Mucosa of rectum (tissue), 2 donors: ENCODE results near the gene SBK3.

Experiments used
- H3K27ac ChIP-seq, 2 donors: one replicate each; pipeline ENCODE4 v1.7.0; 2013; ENCODE audit warnings: inconsistent platforms in 2 of 2, low read depth in 2 of 2, low read length in 2 of 2
- H3K27me3 ChIP-seq, 2 donors: one replicate each; pipeline ENCODE4 v1.7.0; 2013; ENCODE audit warnings: low read length in 2 of 2; ENCODE audit not compliant: control insufficient read depth in 2 of 2, insufficient read depth in 2 of 2
- H3K36me3 ChIP-seq, 2 donors: one replicate each; pipeline ENCODE4 v1.7.0; 2013; ENCODE audit warnings: low read length in 2 of 2; ENCODE audit not compliant: control insufficient read depth in 2 of 2, insufficient read depth in 2 of 2
- H3K4me1 ChIP-seq, 2 donors: one replicate each; pipeline ENCODE4 v1.7.0; 2013; ENCODE audit warnings: low read length in 2 of 2, mild to moderate bottlenecking in 1 of 2; ENCODE audit not compliant: control insufficient read depth in 2 of 2, insufficient read depth in 2 of 2
- H3K4me3 ChIP-seq, 2 donors: one replicate each; pipeline ENCODE4 v1.7.0; 2013; ENCODE audit warnings: low read length in 2 of 2
- H3K9ac ChIP-seq, 2 donors: one replicate each; pipeline ENCODE4 v1.7.0; 2013; ENCODE audit warnings: low read length in 2 of 2, low read depth in 1 of 2, mild to moderate bottlenecking in 1 of 2
- H3K9me3 ChIP-seq, 2 donors: one replicate each; pipeline ENCODE4 v1.7.0; 2013; ENCODE audit warnings: low read length in 2 of 2; ENCODE audit not compliant: control insufficient read depth in 2 of 2
- donor health status: healthy.
- donor health status: Normal muscosa, but diverticular disease.

Gene SBK3

GRCh38 chr19:55545443-55545842, at the start of gene SBK3:
Gene SBK3, minus strand, starts transcription at chr19:55545543. Its CDS starts 0 bp downstream, at chr19:55545543.
- H3K4me1 ChIP-seq, result peaks cover 5 to 11% of the 10 kb centered on the region in 2 donors
- peak within 1 kb of the TSS in 1 of 2 donors; percentile 7 for H3K27ac ChIP-seq
- H3K36me3 ChIP-seq, result no peaks in the 10 kb centered on the region
- H3K27me3 ChIP-seq, result peaks cover 0 to 3% of the 10 kb centered on the region in 2 donors
- no peak within 1 kb of the TSS for H3K9ac ChIP-seq
- no peaks in the 10 kb centered on the region for H3K9me3 ChIP-seq
- H3K4me3 ChIP-seq, result no peak within 1 kb of the TSS

DNA sequence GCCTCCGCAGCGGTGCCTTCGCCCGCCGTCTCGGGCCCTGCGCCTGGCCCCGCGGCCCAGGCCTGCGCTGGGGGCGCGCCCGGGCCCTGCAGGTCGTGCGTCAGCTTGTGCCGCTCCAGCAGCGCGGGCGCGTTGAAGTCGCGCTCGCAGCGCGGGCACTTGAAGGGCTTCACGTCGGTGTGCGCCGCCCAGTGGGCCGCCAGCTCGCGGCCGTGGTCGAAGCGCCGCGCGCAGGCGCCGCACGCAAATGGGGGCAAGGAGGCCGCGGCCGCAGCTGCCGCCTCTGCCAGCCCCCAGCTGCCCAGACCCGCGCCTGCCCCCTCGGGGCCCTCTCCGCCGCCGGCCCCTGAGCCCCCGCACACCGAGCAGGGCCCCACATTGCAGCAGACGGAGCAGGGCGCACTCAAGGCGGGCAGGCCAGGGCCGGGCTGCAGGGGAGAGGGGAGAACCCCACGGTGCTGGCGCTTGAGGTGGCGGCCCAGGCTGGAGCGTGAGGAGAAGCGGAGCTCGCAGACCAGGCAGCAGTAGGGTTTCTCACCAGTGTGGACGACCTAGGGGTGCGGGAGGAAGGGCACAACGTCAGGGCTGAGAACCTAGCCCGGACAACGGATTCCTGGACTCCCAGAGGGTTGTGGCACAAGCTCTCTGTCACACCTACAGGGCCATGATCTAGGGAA, 47.9 kb upstream of the SBK3 start:
- no peak overlapping the region for H3K27ac ChIP-seq
- no peaks in the 10 kb centered on the region for H3K27me3 ChIP-seq
- peaks cover 11 to 16% of the 10 kb centered on the region in 2 donors for H3K36me3 ChIP-seq
- H3K9me3 ChIP-seq, result no peaks in the 10 kb centered on the region
- no peaks in the 10 kb centered on the region for H3K4me1 ChIP-seq
- H3K9ac ChIP-seq, result no peak overlapping the region
- H3K4me3 ChIP-seq, result no peak overlapping the region

DNA sequence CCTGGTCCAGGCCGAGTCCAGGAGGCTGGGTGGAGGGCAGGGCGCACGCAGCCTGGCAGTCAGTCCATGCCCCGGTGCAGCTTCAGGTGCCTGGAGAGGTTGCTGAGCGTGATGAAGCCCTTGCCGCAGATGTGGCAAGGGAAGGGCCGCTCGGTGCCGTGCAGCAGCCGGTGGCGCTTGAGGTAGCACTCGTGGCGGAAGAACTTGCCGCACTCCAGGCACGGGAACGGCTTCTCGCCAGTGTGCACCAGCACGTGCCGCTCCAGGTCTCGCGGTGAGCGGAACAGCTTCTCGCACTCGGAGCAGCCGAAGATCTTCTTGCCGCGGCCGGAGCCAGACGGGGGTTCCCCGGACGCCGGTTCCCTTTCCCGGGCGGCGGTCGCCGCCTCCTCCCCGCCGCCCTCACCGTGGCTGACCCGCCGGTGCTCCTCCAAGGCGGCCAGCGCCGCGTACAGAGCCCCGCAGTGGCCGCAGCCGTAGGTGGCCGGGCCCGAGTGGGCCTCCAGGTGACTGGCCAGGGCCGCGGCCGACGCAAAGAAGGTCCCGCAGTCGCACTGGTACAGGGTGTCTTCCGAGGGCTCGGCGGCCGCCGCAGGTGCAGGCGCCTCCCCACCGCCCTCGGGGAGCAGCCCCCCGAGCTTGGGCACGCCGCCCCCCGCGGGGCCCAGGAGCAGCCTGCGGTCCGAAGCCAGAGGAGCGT, 47.2 kb upstream of the SBK3 start:
- Histone ChIP-seq H3K9me3 (no peaks in the 10 kb centered on the region), H3K9ac (no peak overlapping the region), H3K27ac (no peak overlapping the region), H3K36me3 (peaks cover 11 to 16% of the 10 kb centered on the region in 2 donors), H3K4me1 (no peaks in the 10 kb centered on the region), H3K4me3 (no peak overlapping the region), H3K27me3 (no peaks in the 10 kb centered on the region)

DNA sequence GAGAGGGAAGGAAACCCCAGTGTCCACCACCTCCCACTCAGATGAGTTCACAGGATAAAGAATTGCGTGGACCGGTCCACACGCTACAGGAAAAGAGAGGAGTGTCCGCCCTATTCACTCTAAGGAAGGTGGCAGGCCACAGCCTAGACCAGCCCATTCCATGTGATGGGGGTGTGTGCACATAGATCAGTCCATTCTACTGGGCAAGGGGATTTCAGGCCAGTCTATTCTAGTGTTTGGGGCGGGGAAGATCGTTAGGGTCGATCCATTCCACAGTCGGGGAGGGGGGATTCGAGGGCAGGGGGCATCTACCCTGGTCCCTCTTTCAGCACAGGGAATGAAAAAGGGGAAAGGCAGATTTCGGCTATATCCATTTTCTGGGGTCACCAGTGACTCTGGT, 46.2 kb upstream of the SBK3 start:
- Histone ChIP-seq H3K36me3 (peaks cover 11 to 16% of the 10 kb centered on the region in 2 donors), H3K27ac (no peak overlapping the region), H3K9me3 (no peaks in the 10 kb centered on the region), H3K4me1 (peaks cover 5 to 6% of the 10 kb centered on the region in 2 donors), H3K4me3 (no peak overlapping the region), H3K27me3 (no peaks in the 10 kb centered on the region), H3K9ac (no peak overlapping the region)

GRCh38 chr19:55590617-55591016, 45.3 kb upstream of the SBK3 start:
- Histone ChIP-seq H3K27me3 (peaks cover 0 to 4% of the 10 kb centered on the region in 2 donors), H3K27ac (no peak overlapping the region), H3K4me3 (no peak overlapping the region), H3K9ac (no peak overlapping the region), H3K4me1 (peaks cover 9 to 10% of the 10 kb centered on the region in 2 donors), H3K9me3 (no peaks in the 10 kb centered on the region), H3K36me3 (peaks cover 8 to 11% of the 10 kb centered on the region in 2 donors)

- H3K4me1 ChIP-seq, result peaks cover 9 to 10% of the 10 kb centered on the region in 2 donors
- H3K9ac ChIP-seq, result no peak overlapping the region
- peaks cover 3 to 6% of the 10 kb centered on the region in 2 donors for H3K36me3 ChIP-seq
- peaks cover 0 to 4% of the 10 kb centered on the region in 2 donors for H3K27me3 ChIP-seq
- H3K27ac ChIP-seq, result no peak overlapping the region
- H3K9me3 ChIP-seq, result no peaks in the 10 kb centered on the region
- H3K4me3 ChIP-seq, result no peak overlapping the region
These were observed 44.8 kb upstream of the SBK3 start for GRCh38 chr19:55590109-55590508.

DNA sequence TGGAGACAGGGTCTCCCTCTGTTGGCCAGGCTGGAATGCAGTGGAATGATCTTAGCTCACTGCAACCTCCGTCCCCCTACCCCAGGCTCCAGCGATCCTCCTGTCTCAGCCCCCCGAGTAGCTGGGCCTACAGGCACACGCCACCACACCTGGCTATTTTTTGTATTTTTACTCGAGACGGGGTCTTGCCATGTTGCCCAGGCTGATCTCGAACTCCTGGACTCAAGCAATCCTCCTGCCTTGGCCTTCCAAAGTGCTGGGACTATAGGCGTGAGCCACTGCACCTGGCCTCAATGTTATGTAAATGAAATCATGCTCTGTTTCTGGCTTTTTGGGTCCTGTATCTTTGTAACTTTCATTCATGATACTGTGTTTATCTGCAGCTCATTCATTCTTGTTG, 43.4 kb upstream of the SBK3 start:
- H3K9ac ChIP-seq, result no peak overlapping the region
- no peak overlapping the region for H3K4me3 ChIP-seq
- H3K4me1 ChIP-seq, result peaks cover 9 to 10% of the 10 kb centered on the region in 2 donors
- no peaks in the 10 kb centered on the region for H3K9me3 ChIP-seq
- peaks cover 0 to 11% of the 10 kb centered on the region in 2 donors for H3K27me3 ChIP-seq
- H3K36me3 ChIP-seq, result peaks cover 0 to 2% of the 10 kb centered on the region in 2 donors
- H3K27ac ChIP-seq, result no peak overlapping the region

GRCh38 chr19:55586976-55587668, 41.8 kb upstream of the SBK3 start:
- no peaks in the 10 kb centered on the region for H3K9me3 ChIP-seq
- peaks cover 9 to 10% of the 10 kb centered on the region in 2 donors for H3K4me1 ChIP-seq
- H3K27me3 ChIP-seq, result peaks cover 0 to 11% of the 10 kb centered on the region in 2 donors
- H3K27ac ChIP-seq, result peak overlapping the region in 1 of 2 donors; percentile 9
- H3K4me3 ChIP-seq, result peak overlapping the region; percentile 40 to 64
- no peaks in the 10 kb centered on the region for H3K36me3 ChIP-seq
- no peak overlapping the region for H3K9ac ChIP-seq

DNA sequence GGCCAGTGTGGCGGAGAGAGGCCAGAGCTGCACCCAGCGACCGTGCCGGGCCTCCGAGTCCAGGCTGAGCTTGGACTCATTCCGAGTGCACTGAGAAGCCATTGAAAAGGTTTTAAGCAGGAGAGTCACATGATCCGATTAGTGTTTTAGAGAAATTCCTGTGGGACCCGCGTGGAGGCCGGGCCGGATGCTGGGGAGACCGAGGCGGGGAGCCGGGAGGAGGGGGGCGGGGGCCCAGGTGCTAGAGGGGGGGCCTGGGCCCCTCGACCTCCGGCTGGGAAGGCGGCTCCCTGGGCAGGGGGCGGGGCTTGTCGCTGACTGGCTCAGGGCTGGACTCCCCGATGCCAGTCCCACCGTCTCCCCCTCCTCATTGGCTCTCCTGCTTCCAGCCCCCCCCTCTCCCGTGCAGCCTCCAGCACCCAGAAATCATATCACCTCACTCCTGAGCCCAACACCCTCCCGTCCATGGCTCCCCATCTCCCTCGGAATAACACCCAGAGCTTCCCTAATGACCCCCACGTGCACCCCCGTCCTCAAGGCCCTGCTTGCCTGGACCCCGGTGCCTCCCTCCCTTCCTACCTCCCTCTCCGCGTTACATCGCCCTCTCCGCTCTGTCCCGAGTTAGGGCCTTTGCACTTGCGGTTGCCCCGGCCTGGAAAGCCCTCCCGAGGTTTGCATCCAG, 40.5 kb upstream of the SBK3 start:
- H3K4me3 ChIP-seq, result peak overlapping the region; percentile 22 to 60
- H3K27ac ChIP-seq, result peak overlapping the region in 1 of 2 donors; percentile 16
- H3K27me3 ChIP-seq, result peaks cover 0 to 11% of the 10 kb centered on the region in 2 donors
- H3K9me3 ChIP-seq, result no peaks in the 10 kb centered on the region
- H3K4me1 ChIP-seq, result peaks cover 20 to 21% of the 10 kb centered on the region in 2 donors
- H3K9ac ChIP-seq, result peak overlapping the region in 1 of 2 donors; percentile 20
- H3K36me3 ChIP-seq, result no peaks in the 10 kb centered on the region
